Endothelial cell of umbilical vein (primary cell): ENCODE measurements around the gene CIB2. TPM values are rescaled to one million over a fixed set of nuclear protein-coding genes. Genes with fewer than 3 reads are reported as not detected.

Experiments
- BruUV-seq: library from RNA; stranded (reverse); fragments of 400-500 nt; replicated peaks from 2 replicates; lab custom pipeline; 2021; lab: Mats Ljungman, UMichigan
- CTCF ChIA-PET: fragments of 300-600, 350-600 bp; sonication (Branson Sonifier 250); formaldehyde crosslinking; loops from one replicate; lab custom pipeline; 2021; ENCODE audit warnings: antibody characterized with exemption, inconsistent platforms; lab: Charles Lee
- POLR2A ChIA-PET: fragments of 300-600, 350-600 bp; sonication (Branson Sonifier 250); formaldehyde crosslinking; loops from one replicate; lab custom pipeline; 2021; ENCODE audit warnings: antibody characterized with exemption, inconsistent platforms; lab: Charles Lee
- DNase-seq: peaks from one replicate; pipeline ENCODE4 v3.0.0-alpha.2; 2011; ENCODE audit warnings: low read depth, low spot score
- FAIRE-seq: peaks from 2 replicates; lab custom pipeline; 2011; peaks lifted over from hg19 to GRCh38; lab: Jason Lieb, UNC
- H2AFZ ChIP-seq: 2 replicates; pipeline ENCODE4 v1.6.0; 2012; ENCODE audit warnings: low read depth, low read length, control low read depth, inconsistent platforms
- H3K27ac ChIP-seq: 2 replicates; pipeline ENCODE4 v1.5.1; 2011; ENCODE audit warnings: low read depth, mild to moderate bottlenecking, control low read depth, low read length, moderate library complexity; ENCODE audit not compliant: insufficient read depth
- H3K27me3 ChIP-seq, 2 experiments: 2 replicates each; pipeline versions ENCODE4 v1.6.0 to v1.6.1; 2011; ENCODE audit warnings: low read length in 2 of 2, mixed read lengths in 1 of 2; ENCODE audit not compliant: control insufficient read depth in 2 of 2, insufficient read depth in 2 of 2
- H3K36me3 ChIP-seq, 2 experiments: 2 replicates in 1 of 2; 3 replicates in 1 of 2; pipeline ENCODE4 v1.5.1; 2011; ENCODE audit warnings: low read length in 2 of 2, mild to moderate bottlenecking in 1 of 2, moderate library complexity in 1 of 2; ENCODE audit not compliant: control insufficient read depth in 2 of 2, insufficient read depth in 2 of 2; ENCODE audit errors: extremely low read depth in 1 of 2
- H3K4me1 ChIP-seq: 3 replicates; pipeline ENCODE4 v1.5.1; 2011; ENCODE audit warnings: mild to moderate bottlenecking, low read length; ENCODE audit not compliant: control insufficient read depth, insufficient read depth; ENCODE audit errors: extremely low read depth
- H3K4me2 ChIP-seq: 2 replicates; pipeline ENCODE4 v1.6.1; 2011; ENCODE audit warnings: low read length, control low read depth, mixed read lengths; ENCODE audit not compliant: insufficient read depth
- H3K4me3 ChIP-seq, 3 experiments: fragments of 200-600 bp in 1 of 3; sonication (generic), shearing (Covaris generic) in 1 of 3; replicated peaks in 1 of 3; 2 replicates each; pipeline ENCODE4 v1.5.1; 2011 to 2016; ENCODE audit warnings: control low read depth in 3 of 3, low read length in 3 of 3, mild to moderate bottlenecking in 2 of 3, inconsistent platforms in 1 of 3, low read depth in 1 of 3, moderate library complexity in 1 of 3; ENCODE audit not compliant: insufficient read depth in 1 of 3
- H3K79me2 ChIP-seq: 2 replicates; pipeline ENCODE4 v1.6.0; 2012; ENCODE audit warnings: low read length, inconsistent platforms; ENCODE audit not compliant: control insufficient read depth, insufficient read depth
- H3K9ac ChIP-seq: replicated peaks from 2 replicates; pipeline ENCODE3; 2011; ENCODE audit warnings: low read length, control low read depth; ENCODE audit not compliant: insufficient read depth; ENCODE audit errors: extremely low read depth
- H3K9me1 ChIP-seq: replicated peaks from 3 replicates; pipeline ENCODE4 v1.6.0; 2011; ENCODE audit warnings: mild to moderate bottlenecking, low read length; ENCODE audit not compliant: control insufficient read depth, insufficient read depth; ENCODE audit errors: extremely low read depth
- H3K9me3 ChIP-seq: replicated peaks from 2 replicates; pipeline ENCODE4 v1.5.1; 2012; ENCODE audit warnings: low read length, inconsistent platforms; ENCODE audit not compliant: control insufficient read depth, insufficient read depth
- H4K20me1 ChIP-seq: replicated peaks from 2 replicates; pipeline ENCODE3; 2011; ENCODE audit warnings: mild to moderate bottlenecking, low read length; ENCODE audit not compliant: control insufficient read depth, insufficient read depth; ENCODE audit errors: extremely low read depth
- EZH2 ChIP-seq: IDR thresholded peaks from 2 replicates; pipeline ENCODE4 v1.6.1; 2012; ENCODE audit warnings: borderline replicate concordance, low read depth, mild to moderate bottlenecking, moderate library complexity, low read length, inconsistent platforms; ENCODE audit not compliant: severe bottlenecking
- FOS ChIP-seq: IDR thresholded peaks from 2 replicates; pipeline ENCODE4 v1.6.1; 2011; ENCODE audit warnings: mild to moderate bottlenecking, low read length, moderate library complexity, borderline replicate concordance; ENCODE audit not compliant: insufficient read depth
- GATA2 ChIP-seq: IDR thresholded peaks from 2 replicates; pipeline ENCODE4 v1.7.0; 2011; ENCODE audit warnings: low read depth, mild to moderate bottlenecking, moderate library complexity, mixed read lengths, low read length; ENCODE audit not compliant: insufficient read length, insufficient read depth
- JUN ChIP-seq: IDR thresholded peaks from 2 replicates; pipeline ENCODE4 v1.6.1; 2011; ENCODE audit warnings: borderline replicate concordance, low read depth; ENCODE audit not compliant: insufficient read length, insufficient read depth
- MYC ChIP-seq: IDR thresholded peaks from one replicate; pipeline ENCODE4 v1.6.1; 2011; ENCODE audit warnings: mild to moderate bottlenecking, low read depth, low read length
- POLR2A ChIP-seq: IDR thresholded peaks from 2 replicates; pipeline ENCODE4 v1.6.1; 2012; ENCODE audit warnings: low read depth, mild to moderate bottlenecking, control low read depth, low read length
- POLR2AphosphoS5 ChIP-seq: IDR thresholded peaks from 2 replicates; pipeline ENCODE4 v1.6.1; 2012; ENCODE audit warnings: low read depth, mild to moderate bottlenecking, control low read depth, low read length, moderate library complexity; ENCODE audit not compliant: insufficient read depth
- dilution Hi-C: fragments of 300-500 bp; cut with MboI; formaldehyde crosslinking; loops from one replicate; pipeline ENCODE4 v1.15.0; 2019; ENCODE audit warnings: low sequenced_read_pairs; ENCODE audit not compliant: extremely low pct_ligation_motif_present
- intact Hi-C: fragments of 100-400 bp; cut with micrococcal nuclease; formaldehyde crosslinking; loops from one replicate; pipeline ENCODE4 v1.10.0; 2022
- polyA plus RNA-seq, 4 experiments: library from polyadenylated mRNA; depleted of rRNA in 3 of 4; stranded (reverse) in 3 of 4; unstranded in 1 of 4; fragments of >200 nt; gene quantifications; 2 replicates each; pipeline versions ENCODE4 v1.2.1 to v1.2.3, GENCODE V29; 2011 to 2012; ENCODE audit warnings: missing spikeins in 1 of 4
- total RNA-seq: library from RNA; stranded (reverse); gene quantifications from 2 replicates; pipeline ENCODE4 v1.2.3, GENCODE V29; 2021
- TF ChIP-seq, protein P1 (sequence below), 2 donors: IDR thresholded peaks; 1 replicate in 1 of 2; 2 replicates in 1 of 2; pipeline ENCODE4 v1.5.1; 2011; ENCODE audit warnings: low read length in 2 of 2, mild to moderate bottlenecking in 2 of 2, moderate library complexity in 2 of 2, control low read depth in 1 of 2, inconsistent platforms in 1 of 2, low read depth in 1 of 2; ENCODE audit not compliant: insufficient read depth in 1 of 2; ENCODE audit errors: extremely low read depth in 1 of 2
- TF ChIP-seq, protein P2 (sequence below): IDR thresholded peaks from 2 replicates; pipeline ENCODE4 v1.6.1; 2011; ENCODE audit not compliant: insufficient read depth, insufficient read length

The CIB2 gene
- total and polyA plus RNA-seq, 2 donors (not counting 3 experiments of a cell fraction or from before 2014, with no cell fraction given) = 4.0 to 7.7 TPM

DNA sequence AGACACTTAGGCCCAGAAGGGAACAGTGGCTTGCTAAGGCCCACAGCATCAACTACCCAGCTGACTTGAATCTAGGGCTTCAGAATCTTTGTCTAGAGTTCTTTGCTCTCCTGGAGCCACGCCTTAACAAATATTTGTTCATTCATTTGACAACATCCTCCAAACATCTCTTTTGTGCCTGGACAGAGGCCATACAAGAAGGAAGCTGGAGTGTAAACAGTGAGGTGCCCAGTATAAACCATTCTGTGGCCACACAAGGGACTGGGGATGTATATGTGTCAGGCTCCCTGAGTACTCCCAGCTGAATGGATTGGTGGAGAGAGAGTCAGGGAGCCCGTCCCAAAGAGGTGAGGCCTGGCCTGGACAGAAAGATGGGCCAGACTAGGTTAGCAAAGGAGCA, 3.4 kb downstream of the CIB2 start:
- TF ChIP-seq JUN (no peak), MYC (no peak), POLR2A (no peak), EZH2 (no peak), POLR2AphosphoS5 (no peak), FOS (no peak), GATA2 (no peak)
- TF ChIP-seq, protein P1, sequence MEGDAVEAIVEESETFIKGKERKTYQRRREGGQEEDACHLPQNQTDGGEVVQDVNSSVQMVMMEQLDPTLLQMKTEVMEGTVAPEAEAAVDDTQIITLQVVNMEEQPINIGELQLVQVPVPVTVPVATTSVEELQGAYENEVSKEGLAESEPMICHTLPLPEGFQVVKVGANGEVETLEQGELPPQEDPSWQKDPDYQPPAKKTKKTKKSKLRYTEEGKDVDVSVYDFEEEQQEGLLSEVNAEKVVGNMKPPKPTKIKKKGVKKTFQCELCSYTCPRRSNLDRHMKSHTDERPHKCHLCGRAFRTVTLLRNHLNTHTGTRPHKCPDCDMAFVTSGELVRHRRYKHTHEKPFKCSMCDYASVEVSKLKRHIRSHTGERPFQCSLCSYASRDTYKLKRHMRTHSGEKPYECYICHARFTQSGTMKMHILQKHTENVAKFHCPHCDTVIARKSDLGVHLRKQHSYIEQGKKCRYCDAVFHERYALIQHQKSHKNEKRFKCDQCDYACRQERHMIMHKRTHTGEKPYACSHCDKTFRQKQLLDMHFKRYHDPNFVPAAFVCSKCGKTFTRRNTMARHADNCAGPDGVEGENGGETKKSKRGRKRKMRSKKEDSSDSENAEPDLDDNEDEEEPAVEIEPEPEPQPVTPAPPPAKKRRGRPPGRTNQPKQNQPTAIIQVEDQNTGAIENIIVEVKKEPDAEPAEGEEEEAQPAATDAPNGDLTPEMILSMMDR (IDR thresholded peaks at IDR 0.05; ENCODE audit: extremely low read depth in 1 of 2, insufficient read depth in 1 of 2, low read depth in 1 of 2, low read length in 2 of 2) = no peak
- TF ChIP-seq, protein P2, sequence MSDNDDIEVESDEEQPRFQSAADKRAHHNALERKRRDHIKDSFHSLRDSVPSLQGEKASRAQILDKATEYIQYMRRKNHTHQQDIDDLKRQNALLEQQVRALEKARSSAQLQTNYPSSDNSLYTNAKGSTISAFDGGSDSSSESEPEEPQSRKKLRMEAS = no peak
- FAIRE-seq = no peak
- POLR2A ChIA-PET = no interaction called here

More for the DNA sequence above, 3.4 kb downstream of the CIB2 start:
- peaks cover 7% of the 10 kb centered on the region for H3K4me1 ChIP-seq
- dilution Hi-C loops (no loop called here), intact Hi-C loops (no loop called here)
- no TSS peak for BruUV-seq
- H3K27ac ChIP-seq = no peak overlapping the region
- H3K9me3 ChIP-seq = no peaks in the 10 kb centered on the region
- H3K9me1 ChIP-seq = no peaks in the 10 kb centered on the region
- H3K9ac ChIP-seq = no peak overlapping the region
- no peaks in the 10 kb centered on the region for H3K27me3 ChIP-seq
- H3K4me3 ChIP-seq = no peak overlapping the region
- H3K36me3 ChIP-seq = no peaks in the 10 kb centered on the region
- no peak overlapping the region for H3K4me2 ChIP-seq
- DNase-seq = no peak
- no peak overlapping the region for H2AFZ ChIP-seq
- H3K79me2 ChIP-seq = no peaks in the 10 kb centered on the region
- CTCF ChIA-PET = interaction anchor here (1.1 to 7.0 kb wide), 4 partner anchors 14 to 169 kb away, joined by 3 to 50 read pairs (median 5); no protein-coding TSS in a partner anchor
- H4K20me1 ChIP-seq = no peaks in the 10 kb centered on the region
